ENCODE results near the gene AGRP.

AGRP gene

DNA sequence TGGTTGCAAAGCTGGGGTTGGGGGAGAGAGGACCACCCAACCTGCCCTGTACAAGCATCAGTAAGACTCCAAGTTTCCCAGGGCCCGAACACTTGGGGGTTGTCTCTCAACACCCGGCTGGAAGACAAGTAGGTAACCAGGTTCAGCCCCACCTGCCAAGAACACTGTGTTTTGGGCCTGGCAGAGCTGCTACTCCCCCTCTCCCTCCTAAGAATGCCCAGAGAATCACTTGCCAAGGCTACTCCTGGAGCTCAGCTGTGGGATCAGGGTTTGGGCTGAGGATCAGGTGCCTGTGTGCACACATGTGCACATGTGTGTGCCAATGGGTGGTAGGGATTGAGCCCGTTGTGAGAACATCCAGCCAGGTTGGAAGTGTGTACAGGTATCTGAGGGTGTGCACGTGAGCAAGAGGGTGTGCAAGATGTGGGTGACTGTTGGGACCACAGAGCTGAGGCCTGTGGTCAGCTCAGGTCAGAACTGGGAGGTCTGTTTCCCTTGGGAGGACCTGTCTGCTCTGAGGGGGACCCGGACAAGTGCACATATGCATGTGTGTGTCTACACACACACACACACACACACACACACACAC lies 50.1 kb downstream of the AGRP start:
- H3K9me3 ChIP-seq (ENCODE audit: control insufficient read depth, insufficient read depth, low read depth, low read length) = no peaks in the 10 kb centered on the region

More for the DNA sequence above, 50.1 kb downstream of the AGRP start:
- Histone ChIP-seq H3K27ac (ENCODE audit: low read depth, low read length) (no peak overlapping the region), H3K9ac (ENCODE audit: low read length) (no peak overlapping the region), H3K4me1 (ENCODE audit: control insufficient read depth, insufficient read depth, low read length) (peaks cover 39% of the 10 kb centered on the region), H3K27me3 (ENCODE audit: control insufficient read depth, insufficient read depth, low read length) (peaks cover 32% of the 10 kb centered on the region), H3K4me3 (ENCODE audit: low read depth, low read length) (no peak overlapping the region), H3K36me3 (ENCODE audit: control insufficient read depth, insufficient read depth, low read length) (peaks cover 23% of the 10 kb centered on the region)

Data from HUES6 (cell line).